RWPE2 (cell line): ENCODE measurements around the gene BPIFB6.
A peak's percentile ranks its signal among the peaks of the same experiment; 100 is the strongest.

Experiments
- ATAC-seq: fragments of 200-7000 bp; cut with Tn5 transposase; 3 replicates; pipeline ENCODE4 v1.9.1; 2021; ENCODE audit warnings: low read depth
- DNase-seq: peaks from one replicate; pipeline ENCODE4 v3.0.0-alpha.2; 2020; ENCODE audit warnings: low spot score
- H3K27ac ChIP-seq: fragments of 450-650 bp; 2 replicates; pipeline ENCODE4 v1.5.1; 2017; ENCODE audit warnings: mild to moderate bottlenecking; ENCODE audit not compliant: poor library complexity, severe bottlenecking
- H3K27me3 ChIP-seq: fragments of 250-450 bp; sonication (Bioruptor Pico); 2 replicates; pipeline ENCODE4 v1.5.1; 2021; ENCODE audit warnings: mild to moderate bottlenecking, moderate library complexity; ENCODE audit not compliant: insufficient read depth, poor library complexity, severe bottlenecking
- H3K36me3 ChIP-seq: fragments of 250-450 bp; sonication (Bioruptor Pico); 2 replicates; pipeline ENCODE4 v1.5.1; 2020; ENCODE audit warnings: low read depth, mild to moderate bottlenecking, moderate library complexity
- H3K4me1 ChIP-seq: fragments of 250-450 bp; sonication (Bioruptor Pico); 2 replicates; pipeline ENCODE4 v1.5.1; 2021; ENCODE audit warnings: mild to moderate bottlenecking, moderate library complexity; ENCODE audit not compliant: insufficient read depth, poor library complexity, severe bottlenecking
- H3K4me3 ChIP-seq: fragments of 250-450 bp; sonication (Bioruptor Pico); 2 replicates; pipeline ENCODE4 v1.5.1; 2021; ENCODE audit warnings: mild to moderate bottlenecking, moderate library complexity; ENCODE audit not compliant: severe bottlenecking
- H3K9me3 ChIP-seq: fragments of 250-450 bp; sonication (Bioruptor Pico); 2 replicates; pipeline ENCODE4 v1.5.1; 2021; ENCODE audit warnings: mild to moderate bottlenecking, moderate library complexity; ENCODE audit not compliant: severe bottlenecking
- TF ChIP-seq, protein P1 (sequence below): fragments of 450-650 bp; IDR thresholded peaks from one replicate; pipeline ENCODE4 v1.5.1; 2017; ENCODE audit warnings: mild to moderate bottlenecking, moderate library complexity; ENCODE audit not compliant: poor library complexity, severe bottlenecking

BPIFB6 gene

GRCh38 chr20:32984631-32985354 is 46.7 kb upstream of the BPIFB6 start:
- Histone ChIP-seq H3K9me3 (no peaks in the 10 kb centered on the region), H3K36me3 (no peaks in the 10 kb centered on the region), H3K4me1 (no peaks in the 10 kb centered on the region), H3K27me3 (no peaks in the 10 kb centered on the region), H3K4me3 (no peak overlapping the region), H3K27ac (no peak overlapping the region)
- TF ChIP-seq, protein P1, sequence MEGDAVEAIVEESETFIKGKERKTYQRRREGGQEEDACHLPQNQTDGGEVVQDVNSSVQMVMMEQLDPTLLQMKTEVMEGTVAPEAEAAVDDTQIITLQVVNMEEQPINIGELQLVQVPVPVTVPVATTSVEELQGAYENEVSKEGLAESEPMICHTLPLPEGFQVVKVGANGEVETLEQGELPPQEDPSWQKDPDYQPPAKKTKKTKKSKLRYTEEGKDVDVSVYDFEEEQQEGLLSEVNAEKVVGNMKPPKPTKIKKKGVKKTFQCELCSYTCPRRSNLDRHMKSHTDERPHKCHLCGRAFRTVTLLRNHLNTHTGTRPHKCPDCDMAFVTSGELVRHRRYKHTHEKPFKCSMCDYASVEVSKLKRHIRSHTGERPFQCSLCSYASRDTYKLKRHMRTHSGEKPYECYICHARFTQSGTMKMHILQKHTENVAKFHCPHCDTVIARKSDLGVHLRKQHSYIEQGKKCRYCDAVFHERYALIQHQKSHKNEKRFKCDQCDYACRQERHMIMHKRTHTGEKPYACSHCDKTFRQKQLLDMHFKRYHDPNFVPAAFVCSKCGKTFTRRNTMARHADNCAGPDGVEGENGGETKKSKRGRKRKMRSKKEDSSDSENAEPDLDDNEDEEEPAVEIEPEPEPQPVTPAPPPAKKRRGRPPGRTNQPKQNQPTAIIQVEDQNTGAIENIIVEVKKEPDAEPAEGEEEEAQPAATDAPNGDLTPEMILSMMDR: no peak
- DNase-seq (peak; percentile 67), ATAC-seq (no peak)

GRCh38 chr20:32985596-32985995 is 45.9 kb upstream of the BPIFB6 start:
- no peaks in the 10 kb centered on the region for H3K27me3 ChIP-seq
- no peaks in the 10 kb centered on the region for H3K4me1 ChIP-seq
- ATAC-seq (no peak), DNase-seq (peak; percentile 69)
- H3K4me3 ChIP-seq: no peak overlapping the region
- TF ChIP-seq, protein P1: no peak
- no peak overlapping the region for H3K27ac ChIP-seq
- no peaks in the 10 kb centered on the region for H3K36me3 ChIP-seq
- no peaks in the 10 kb centered on the region for H3K9me3 ChIP-seq

DNA sequence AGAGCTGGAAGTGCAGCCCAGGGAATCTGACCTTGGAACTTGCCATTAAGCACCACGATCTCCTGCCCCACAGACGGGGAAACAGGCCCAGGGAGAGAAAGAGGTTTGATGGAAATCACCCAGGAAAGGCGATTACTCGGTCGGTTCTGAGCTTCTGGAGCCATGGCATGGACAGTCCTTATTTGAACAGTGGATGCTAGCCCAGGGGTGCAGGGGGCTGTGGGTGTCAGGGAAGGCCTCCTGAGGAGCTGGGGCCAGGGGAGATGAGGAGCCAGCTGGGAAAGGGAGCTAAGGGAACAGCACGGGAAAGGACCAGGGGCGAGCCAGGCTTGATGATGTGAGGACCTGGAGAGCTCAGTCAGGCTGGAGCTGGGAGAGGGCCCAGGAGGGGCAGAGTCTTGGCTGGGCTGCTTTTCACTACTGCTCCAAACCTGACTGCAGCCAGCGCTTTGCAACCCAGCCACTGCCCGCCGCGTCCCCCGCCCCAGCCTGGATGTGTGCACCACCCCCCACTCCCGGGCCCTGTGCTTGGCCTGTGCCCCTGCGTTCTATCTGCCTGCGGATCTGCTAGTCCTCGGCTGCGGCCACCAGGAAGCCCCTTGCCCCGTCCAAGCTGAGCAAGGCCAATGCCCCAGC is 45.0 kb upstream of the BPIFB6 start:
- Histone ChIP-seq H3K27me3 (peaks cover 4% of the 10 kb centered on the region), H3K4me3 (no peak overlapping the region), H3K9me3 (no peaks in the 10 kb centered on the region), H3K27ac (no peak overlapping the region), H3K36me3 (no peaks in the 10 kb centered on the region), H3K4me1 (no peaks in the 10 kb centered on the region)
- DNase-seq (peak; percentile 77), ATAC-seq (0 out of 3 replicates have a peak, but pooled peaks have one; percentile 18)
- TF ChIP-seq, protein P1: no peak

DNA sequence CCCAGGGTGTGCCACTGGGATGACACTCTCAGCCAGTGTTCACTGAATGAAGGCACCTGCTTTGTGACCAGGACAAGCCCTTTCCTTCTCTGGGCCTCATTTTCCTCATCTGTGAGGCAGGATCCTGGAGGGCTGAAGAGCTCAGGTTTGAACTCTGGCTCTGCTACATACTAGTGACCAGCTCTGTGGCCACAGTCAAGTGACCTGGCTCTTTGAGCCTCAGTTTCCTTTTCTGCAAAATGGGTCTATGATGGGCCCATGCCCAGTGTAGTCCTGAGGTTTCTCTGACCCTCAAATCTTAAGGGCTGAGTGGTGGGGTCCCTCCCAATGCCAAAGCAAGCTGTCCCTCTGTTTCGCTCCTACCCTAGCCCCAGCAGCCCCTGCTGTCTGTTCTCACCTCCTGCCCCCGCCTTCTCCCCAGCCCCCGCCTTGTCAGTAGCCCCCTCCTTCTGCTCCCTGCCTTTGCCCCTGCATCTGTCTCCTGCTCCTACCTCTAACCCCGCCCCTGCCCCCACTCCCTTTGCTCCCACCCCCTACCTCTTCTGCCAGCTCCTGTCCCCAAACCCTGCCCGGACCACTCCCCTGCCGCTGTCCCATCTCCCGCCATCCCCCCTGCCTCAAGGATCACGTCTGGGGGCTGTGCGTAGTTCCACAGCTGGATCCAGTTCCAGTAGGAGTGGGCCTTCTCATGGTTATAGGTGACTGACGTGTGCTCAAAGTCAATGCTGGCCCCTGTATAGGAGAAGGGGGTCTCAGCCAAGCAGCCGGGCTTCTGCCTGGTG is 44.2 kb upstream of the BPIFB6 start:
- H3K27ac ChIP-seq: no peak overlapping the region
- no peak overlapping the region for H3K4me3 ChIP-seq
- H3K36me3 ChIP-seq: no peaks in the 10 kb centered on the region
- peaks cover 7% of the 10 kb centered on the region for H3K27me3 ChIP-seq
- DNase-seq (peak; percentile 73), ATAC-seq (no peak)
- no peaks in the 10 kb centered on the region for H3K9me3 ChIP-seq
- TF ChIP-seq, protein P1: no peak
- no peaks in the 10 kb centered on the region for H3K4me1 ChIP-seq
